Measurements from ENCODE around the gene GNAZ.
"Not testable (repeated sequence)": the region's sequence is repeated elsewhere in the genome, so short reads cannot be mapped to it uniquely, and the experiment has no call there.

Gene GNAZ

GRCh38 chr22:23045461-23045860, 24.9 kb upstream of the GNAZ start:
- H3K9me3 ChIP-seq (ENCODE audit: severe bottlenecking): peaks cover 27% of the 10 kb centered on the region
- H3K27ac ChIP-seq (ENCODE audit: poor library complexity, severe bottlenecking): no peak overlapping the region
- DNase-seq (ENCODE audit: low spot score) (no peak), ATAC-seq (ENCODE audit: low read depth) (no peak)
- no peaks in the 10 kb centered on the region for H3K27me3 ChIP-seq (ENCODE audit: insufficient read depth, poor library complexity, severe bottlenecking)
- H3K4me1 ChIP-seq (ENCODE audit: insufficient read depth, poor library complexity, severe bottlenecking): peaks cover 4% of the 10 kb centered on the region
- no peak overlapping the region for H3K4me3 ChIP-seq (ENCODE audit: severe bottlenecking)
- H3K36me3 ChIP-seq (ENCODE audit: low read depth): no peaks in the 10 kb centered on the region
- TF ChIP-seq, protein P1, sequence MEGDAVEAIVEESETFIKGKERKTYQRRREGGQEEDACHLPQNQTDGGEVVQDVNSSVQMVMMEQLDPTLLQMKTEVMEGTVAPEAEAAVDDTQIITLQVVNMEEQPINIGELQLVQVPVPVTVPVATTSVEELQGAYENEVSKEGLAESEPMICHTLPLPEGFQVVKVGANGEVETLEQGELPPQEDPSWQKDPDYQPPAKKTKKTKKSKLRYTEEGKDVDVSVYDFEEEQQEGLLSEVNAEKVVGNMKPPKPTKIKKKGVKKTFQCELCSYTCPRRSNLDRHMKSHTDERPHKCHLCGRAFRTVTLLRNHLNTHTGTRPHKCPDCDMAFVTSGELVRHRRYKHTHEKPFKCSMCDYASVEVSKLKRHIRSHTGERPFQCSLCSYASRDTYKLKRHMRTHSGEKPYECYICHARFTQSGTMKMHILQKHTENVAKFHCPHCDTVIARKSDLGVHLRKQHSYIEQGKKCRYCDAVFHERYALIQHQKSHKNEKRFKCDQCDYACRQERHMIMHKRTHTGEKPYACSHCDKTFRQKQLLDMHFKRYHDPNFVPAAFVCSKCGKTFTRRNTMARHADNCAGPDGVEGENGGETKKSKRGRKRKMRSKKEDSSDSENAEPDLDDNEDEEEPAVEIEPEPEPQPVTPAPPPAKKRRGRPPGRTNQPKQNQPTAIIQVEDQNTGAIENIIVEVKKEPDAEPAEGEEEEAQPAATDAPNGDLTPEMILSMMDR (IDR thresholded peaks at IDR 0.05; ENCODE audit: poor library complexity, severe bottlenecking): no peak

- Histone ChIP-seq H3K27me3 (ENCODE audit: insufficient read depth, poor library complexity, severe bottlenecking) (peaks cover under 1% of the 10 kb centered on the region), H3K36me3 (ENCODE audit: low read depth) (no peaks in the 10 kb centered on the region), H3K4me1 (ENCODE audit: insufficient read depth, poor library complexity, severe bottlenecking) (no peaks in the 10 kb centered on the region), H3K9me3 (ENCODE audit: severe bottlenecking) (peaks cover 30% of the 10 kb centered on the region), H3K27ac (ENCODE audit: poor library complexity, severe bottlenecking) (no peak overlapping the region), H3K4me3 (ENCODE audit: severe bottlenecking) (no peak overlapping the region)
- DNase-seq (ENCODE audit: low spot score): no peak
- TF ChIP-seq, protein P1 (IDR thresholded peaks at IDR 0.05; ENCODE audit: poor library complexity, severe bottlenecking): no peak
- no peak for ATAC-seq (ENCODE audit: low read depth)
Observed at GRCh38 chr22:23047265-23047664, 23.1 kb upstream of the GNAZ start.

DNA sequence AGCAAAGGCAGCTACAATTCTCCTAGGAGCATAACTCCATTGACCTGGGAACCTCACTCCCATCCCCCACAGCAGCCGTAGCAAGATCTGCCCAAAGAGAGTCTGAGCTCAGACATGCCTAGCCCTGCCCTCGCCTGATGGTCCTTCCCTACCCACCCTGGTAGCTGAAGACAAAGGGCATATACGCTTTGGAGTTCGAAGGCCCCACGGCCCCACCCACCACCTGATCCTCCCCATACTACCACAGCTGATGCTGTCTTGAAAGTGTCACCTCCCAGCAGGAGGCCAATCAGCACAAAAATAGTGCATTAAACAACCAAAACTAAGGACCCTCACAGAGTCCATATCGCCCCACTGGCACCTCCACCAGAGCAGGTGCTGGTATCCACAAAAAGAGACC, 22.6 kb upstream of the GNAZ start:
- TF ChIP-seq, protein P1 (IDR thresholded peaks at IDR 0.05; ENCODE audit: poor library complexity, severe bottlenecking): no peak
- no peaks in the 10 kb centered on the region for H3K36me3 ChIP-seq (ENCODE audit: low read depth)
- H3K4me3 ChIP-seq (ENCODE audit: severe bottlenecking): no peak overlapping the region
- H3K4me1 ChIP-seq (ENCODE audit: insufficient read depth, poor library complexity, severe bottlenecking): no peaks in the 10 kb centered on the region
- peaks cover 4% of the 10 kb centered on the region for H3K27me3 ChIP-seq (ENCODE audit: insufficient read depth, poor library complexity, severe bottlenecking)
- no peak for ATAC-seq (ENCODE audit: low read depth)
- H3K9me3 ChIP-seq (ENCODE audit: severe bottlenecking): peaks cover 26% of the 10 kb centered on the region
- no peak overlapping the region for H3K27ac ChIP-seq (ENCODE audit: poor library complexity, severe bottlenecking)
- no peak for DNase-seq (ENCODE audit: low spot score)

- not testable (repeated sequence) for ATAC-seq (ENCODE audit: low read depth); H3K27ac ChIP-seq (ENCODE audit: poor library complexity, severe bottlenecking); DNase-seq (ENCODE audit: low spot score)
Observed at GRCh38 chr22:23050546-23050945, 19.8 kb upstream of the GNAZ start.

GRCh38 chr22:23053051-23053707, 17.1 kb upstream of the GNAZ start:
- Histone ChIP-seq H3K27ac (ENCODE audit: poor library complexity, severe bottlenecking) (no peak overlapping the region), H3K27me3 (ENCODE audit: insufficient read depth, poor library complexity, severe bottlenecking) (peaks cover 4% of the 10 kb centered on the region), H3K4me3 (ENCODE audit: severe bottlenecking) (no peak overlapping the region), H3K4me1 (ENCODE audit: insufficient read depth, poor library complexity, severe bottlenecking) (no peaks in the 10 kb centered on the region), H3K36me3 (ENCODE audit: low read depth) (no peaks in the 10 kb centered on the region), H3K9me3 (ENCODE audit: severe bottlenecking) (peaks cover 22% of the 10 kb centered on the region)
- DNase-seq (ENCODE audit: low spot score) (no peak), ATAC-seq (ENCODE audit: low read depth) (no peak)
- TF ChIP-seq, protein P1 (IDR thresholded peaks at IDR 0.05; ENCODE audit: poor library complexity, severe bottlenecking): no peak

More at GRCh38 chr22:23050546-23050945, 19.8 kb upstream of the GNAZ start:
- H3K9me3 ChIP-seq (ENCODE audit: severe bottlenecking): peaks cover 21% of the 10 kb centered on the region
- H3K4me1 ChIP-seq (ENCODE audit: insufficient read depth, poor library complexity, severe bottlenecking); H3K36me3 ChIP-seq (ENCODE audit: low read depth); H3K4me3 ChIP-seq (ENCODE audit: severe bottlenecking); H3K27me3 ChIP-seq (ENCODE audit: insufficient read depth, poor library complexity, severe bottlenecking): not testable (repeated sequence)

Data from RWPE2 (cell line).